ENCODE results near the gene TMBIM4. TPM values are rescaled to one million over a fixed set of nuclear protein-coding genes. Genes with fewer than 3 reads are reported as not detected.

The TMBIM4 gene
- total and polyA plus RNA-seq, 4 donors = 124 to 236 (median 169) TPM

GRCh38 chr12:66113471-66113870 is 56.3 kb downstream of the TMBIM4 start:
- Histone ChIP-seq H3K4me1 (ENCODE audit: control insufficient read depth in 5 of 5, insufficient read depth in 5 of 5, low read length in 5 of 5) (peaks cover 0 to 3% (median 0%) of the 10 kb centered on the region in 5 donors), H3K36me3 (ENCODE audit: control insufficient read depth in 4 of 4, insufficient read depth in 4 of 4, low read length in 4 of 4) (no peaks in the 10 kb centered on the region), H3K27me3 (ENCODE audit: control insufficient read depth in 3 of 3, insufficient read depth in 3 of 3, low read length in 2 of 3) (no peaks in the 10 kb centered on the region), H3K27ac (ENCODE audit: low read depth in 1 of 2, low read length in 1 of 2) (no peak overlapping the region), H3K9ac (ENCODE audit: insufficient read depth in 1 of 2, low read length in 2 of 2) (no peak overlapping the region), H3K9me3 (ENCODE audit: control insufficient read depth in 4 of 4, insufficient read depth in 3 of 4, low read length in 3 of 4) (no peaks in the 10 kb centered on the region), H3K4me3 (no peak overlapping the region)
- TF ChIP-seq, protein P1, sequence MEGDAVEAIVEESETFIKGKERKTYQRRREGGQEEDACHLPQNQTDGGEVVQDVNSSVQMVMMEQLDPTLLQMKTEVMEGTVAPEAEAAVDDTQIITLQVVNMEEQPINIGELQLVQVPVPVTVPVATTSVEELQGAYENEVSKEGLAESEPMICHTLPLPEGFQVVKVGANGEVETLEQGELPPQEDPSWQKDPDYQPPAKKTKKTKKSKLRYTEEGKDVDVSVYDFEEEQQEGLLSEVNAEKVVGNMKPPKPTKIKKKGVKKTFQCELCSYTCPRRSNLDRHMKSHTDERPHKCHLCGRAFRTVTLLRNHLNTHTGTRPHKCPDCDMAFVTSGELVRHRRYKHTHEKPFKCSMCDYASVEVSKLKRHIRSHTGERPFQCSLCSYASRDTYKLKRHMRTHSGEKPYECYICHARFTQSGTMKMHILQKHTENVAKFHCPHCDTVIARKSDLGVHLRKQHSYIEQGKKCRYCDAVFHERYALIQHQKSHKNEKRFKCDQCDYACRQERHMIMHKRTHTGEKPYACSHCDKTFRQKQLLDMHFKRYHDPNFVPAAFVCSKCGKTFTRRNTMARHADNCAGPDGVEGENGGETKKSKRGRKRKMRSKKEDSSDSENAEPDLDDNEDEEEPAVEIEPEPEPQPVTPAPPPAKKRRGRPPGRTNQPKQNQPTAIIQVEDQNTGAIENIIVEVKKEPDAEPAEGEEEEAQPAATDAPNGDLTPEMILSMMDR (IDR thresholded peaks at IDR 0.05; ENCODE audit: control extremely low read depth, extremely low read depth) = no peak
- 96 to 99% methylated on average over 1 of the region's 1 CpG for WGBS, 2 donors
- ATAC-seq (ENCODE audit: insufficient read depth, low FRiP score) = no peak
- no peak for DNase-seq

GRCh38 chr12:66111605-66112004 is 58.2 kb downstream of the TMBIM4 start:
- no peak overlapping the region for H3K27ac ChIP-seq (ENCODE audit: low read depth in 1 of 2, low read length in 1 of 2)
- H3K27me3 ChIP-seq (ENCODE audit: control insufficient read depth in 3 of 3, insufficient read depth in 3 of 3, low read length in 2 of 3) = no peaks in the 10 kb centered on the region
- DNase-seq (peak in 1 of 3 donors; percentile 20), ATAC-seq (ENCODE audit: insufficient read depth, low FRiP score) (no peak)
- H3K4me3 ChIP-seq = no peak overlapping the region
- TF ChIP-seq, protein P1 (IDR thresholded peaks at IDR 0.05; ENCODE audit: control extremely low read depth, extremely low read depth) = no peak
- H3K9me3 ChIP-seq (ENCODE audit: control insufficient read depth in 4 of 4, insufficient read depth in 3 of 4, low read length in 3 of 4) = no peaks in the 10 kb centered on the region
- H3K4me1 ChIP-seq (ENCODE audit: control insufficient read depth in 5 of 5, insufficient read depth in 5 of 5, low read length in 5 of 5) = peaks cover 0 to 6% (median 0%) of the 10 kb centered on the region in 5 donors
- no peak overlapping the region for H3K9ac ChIP-seq (ENCODE audit: insufficient read depth in 1 of 2, low read length in 2 of 2)
- no peaks in the 10 kb centered on the region for H3K36me3 ChIP-seq (ENCODE audit: control insufficient read depth in 4 of 4, insufficient read depth in 4 of 4, low read length in 4 of 4)

DNA sequence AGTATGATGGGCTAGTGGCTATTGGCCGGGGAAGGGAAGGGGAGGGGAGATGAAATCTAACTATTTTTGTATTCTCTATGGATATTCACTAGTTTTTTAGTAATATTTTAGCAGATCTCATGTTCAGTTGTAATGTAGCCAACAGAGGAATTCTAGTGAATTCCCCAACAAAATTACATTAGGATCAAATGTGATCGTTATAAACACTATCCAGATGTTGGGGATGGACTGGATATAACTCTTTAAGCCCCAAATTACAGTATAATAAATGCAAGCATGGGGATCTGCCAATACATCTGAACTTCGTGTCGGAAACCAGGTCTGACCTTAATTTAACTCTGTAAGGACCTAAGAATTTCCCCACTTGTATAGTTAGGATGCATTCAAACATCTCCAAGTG is 60.7 kb downstream of the TMBIM4 start:
- H3K4me1 ChIP-seq (ENCODE audit: control insufficient read depth in 5 of 5, insufficient read depth in 5 of 5, low read length in 5 of 5) = peaks cover 0 to 6% (median 0%) of the 10 kb centered on the region in 5 donors
- H3K27me3 ChIP-seq (ENCODE audit: control insufficient read depth in 3 of 3, insufficient read depth in 3 of 3, low read length in 2 of 3) = no peaks in the 10 kb centered on the region
- H3K27ac ChIP-seq (ENCODE audit: low read depth in 1 of 2, low read length in 1 of 2) = no peak overlapping the region
- ATAC-seq (ENCODE audit: insufficient read depth, low FRiP score) (no peak), DNase-seq (no peak)
- no peak overlapping the region for H3K9ac ChIP-seq (ENCODE audit: insufficient read depth in 1 of 2, low read length in 2 of 2)
- WGBS, 2 donors = 81 to 91% methylated on average over 4 of the region's 4 CpGs
- no peaks in the 10 kb centered on the region for H3K9me3 ChIP-seq (ENCODE audit: control insufficient read depth in 4 of 4, insufficient read depth in 3 of 4, low read length in 3 of 4)
- H3K4me3 ChIP-seq = no peak overlapping the region
- TF ChIP-seq, protein P1 (IDR thresholded peaks at IDR 0.05; ENCODE audit: control extremely low read depth, extremely low read depth) = no peak
- H3K36me3 ChIP-seq (ENCODE audit: control insufficient read depth in 4 of 4, insufficient read depth in 4 of 4, low read length in 4 of 4) = no peaks in the 10 kb centered on the region

GRCh38 chr12:66108386-66108785 is 61.4 kb downstream of the TMBIM4 start:
- H3K36me3 ChIP-seq (ENCODE audit: control insufficient read depth in 4 of 4, insufficient read depth in 4 of 4, low read length in 4 of 4) = no peaks in the 10 kb centered on the region
- H3K4me1 ChIP-seq (ENCODE audit: control insufficient read depth in 5 of 5, insufficient read depth in 5 of 5, low read length in 5 of 5) = peaks cover 0 to 6% (median 0%) of the 10 kb centered on the region in 5 donors
- DNase-seq = no peak
- H3K9me3 ChIP-seq (ENCODE audit: control insufficient read depth in 4 of 4, insufficient read depth in 3 of 4, low read length in 3 of 4) = no peaks in the 10 kb centered on the region
- WGBS, 2 donors = 84 to 86% methylated on average over 1 of the region's 1 CpG
- no peaks in the 10 kb centered on the region for H3K27me3 ChIP-seq (ENCODE audit: control insufficient read depth in 3 of 3, insufficient read depth in 3 of 3, low read length in 2 of 3)
- H3K4me3 ChIP-seq = no peak overlapping the region
- H3K9ac ChIP-seq (ENCODE audit: insufficient read depth in 1 of 2, low read length in 2 of 2) = no peak overlapping the region
- no peak overlapping the region for H3K27ac ChIP-seq (ENCODE audit: low read depth in 1 of 2, low read length in 1 of 2)
- TF ChIP-seq, protein P1 (IDR thresholded peaks at IDR 0.05; ENCODE audit: control extremely low read depth, extremely low read depth) = no peak
- ATAC-seq (ENCODE audit: insufficient read depth, low FRiP score) = no peak

Measured in lung (tissue), 12 donors.